Mesenteric fat pad (tissue), 1 donor: Measurements from ENCODE around the gene FABP3. TPM values are rescaled to one million over a fixed set of nuclear protein-coding genes. Genes with fewer than 3 reads are reported as not detected.

Experiments
- DNase-seq: peaks from one replicate; pipeline ENCODE4 v3.0.0-alpha.2; 2020; ENCODE audit warnings: low spot score
- total RNA-seq: library from RNA; stranded (reverse); fragmentation: NEBNext Ultra II Directional; extraction: Animal tissue kit (Norgen Biotek cat#: 25700); gene quantifications from one replicate; pipeline ENCODE4 v1.2.1, GENCODE V29; 2021
- donor health status: DM: yes; HTN: yes; CAD: no.

The FABP3 gene
- total RNA-seq, 1 donor from 2014 or later, result 9.1 TPM

- DNase-seq, result no peak
Measured at GRCh38 chr1:31318146-31318545, 54.7 kb downstream of the FABP3 start.

GRCh38 chr1:31315902-31316301, 57.0 kb downstream of the FABP3 start:
- no peak for DNase-seq

Other genes starting within 250 kb of the FABP3 start
- not detected for gene NKAIN1, start 133.2 kb downstream of the FABP3 start, total RNA-seq
- 37.6 TPM for gene SNRNP40, start 76.3 kb downstream of the FABP3 start, total RNA-seq
- 20.5 TPM for gene ZCCHC17, start 76.0 kb downstream of the FABP3 start, total RNA-seq
- 10.0 TPM for gene SERINC2, start 40.1 kb upstream of the FABP3 start, total RNA-seq
- gene TINAGL1, start 203.4 kb upstream of the FABP3 start, total RNA-seq, result 154 TPM
- 0.39 TPM for gene HCRTR1, start 244.6 kb upstream of the FABP3 start, total RNA-seq